ENCODE results near the gene PPP3CA. TPM values are rescaled to one million over a fixed set of nuclear protein-coding genes. Genes with fewer than 3 reads are reported as not detected.

PPP3CA gene
- total and polyA plus RNA-seq, 2 of the 13 experiments (the other 11 are each of a cell fraction or from before 2014, with no cell fraction given), result 4.8 to 13.2 TPM

DNA sequence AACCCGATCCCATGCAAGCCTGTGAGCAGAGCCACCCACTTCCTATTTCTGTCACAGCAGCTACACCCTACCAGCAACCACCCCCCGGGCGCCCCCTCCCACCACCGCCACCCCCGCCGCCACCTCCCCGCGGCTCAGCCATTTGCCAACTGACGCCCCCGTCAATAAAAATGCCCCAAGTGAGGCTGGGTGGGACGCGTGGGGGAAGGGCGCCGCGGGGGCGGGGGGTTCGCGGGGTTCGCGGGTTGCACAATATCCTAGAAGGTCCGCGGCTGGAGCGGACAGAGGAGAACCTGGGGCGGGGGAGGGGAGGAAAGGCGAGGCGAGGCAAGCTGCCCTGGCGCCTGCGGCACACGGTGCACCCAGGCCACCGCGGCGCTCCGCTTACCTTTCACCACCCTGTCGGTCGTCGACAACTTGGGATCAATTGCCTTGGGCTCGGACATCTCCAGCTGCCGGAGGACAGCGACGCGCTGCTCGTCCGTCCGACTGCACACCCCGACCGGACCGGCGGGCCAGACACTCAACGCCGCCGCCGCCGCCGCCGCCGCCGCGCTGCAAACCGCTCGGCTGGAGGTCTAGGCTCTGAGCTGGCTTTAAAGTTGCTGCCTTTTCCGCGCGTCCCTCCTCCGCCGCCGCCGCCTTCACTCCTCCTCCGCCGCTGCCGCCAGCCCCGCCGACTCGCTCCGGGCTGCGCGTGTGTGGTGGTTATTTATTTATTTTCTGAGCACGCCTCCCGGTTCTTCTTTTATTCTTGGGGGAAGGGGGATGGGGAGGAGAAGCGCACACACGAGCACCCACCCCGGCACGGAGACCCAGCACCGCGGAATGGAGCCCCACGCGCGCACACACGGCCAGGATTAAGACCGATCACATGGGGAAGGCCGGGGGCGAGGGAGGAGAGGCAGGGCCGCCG, 717 bp downstream of the PPP3CA start (continued):
- TF ChIP-seq, protein P1, sequence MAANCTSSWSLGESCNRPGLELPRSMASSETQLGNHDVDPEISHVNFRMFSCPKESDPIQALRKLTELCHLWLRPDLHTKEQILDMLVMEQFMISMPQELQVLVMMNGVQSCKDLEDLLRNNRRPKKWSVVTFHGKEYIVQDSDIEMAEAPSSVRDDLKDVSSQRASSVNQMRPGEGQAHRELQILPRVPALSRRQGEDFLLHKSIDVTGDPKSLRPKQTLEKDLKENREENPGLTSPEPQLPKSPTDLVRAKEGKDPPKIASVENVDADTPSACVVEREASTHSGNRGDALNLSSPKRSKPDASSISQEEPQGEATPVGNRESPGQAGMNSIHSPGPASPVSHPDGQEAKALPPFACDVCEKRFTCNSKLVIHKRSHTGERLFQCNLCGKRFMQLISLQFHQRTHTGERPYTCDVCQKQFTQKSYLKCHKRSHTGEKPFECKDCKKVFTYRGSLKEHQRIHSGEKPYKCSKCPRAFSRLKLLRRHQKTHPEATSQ (CRISPR knock-in tag; IDR thresholded peaks at IDR 0.05; ENCODE audit: borderline replicate concordance), result 0 out of 2 replicates have a peak, but pooled peaks have one; percentile 36
- TF ChIP-seq SRY (CRISPR knock-in tag; IDR thresholded peaks at IDR 0.05) (no peak), RBAK (CRISPR knock-in tag; IDR thresholded peaks at IDR 0.05) (no peak), CEBPB (IDR thresholded peaks at IDR 0.05; ENCODE audit: borderline replicate concordance, low read depth, low read length) (peak; percentile 54; the same call in 1 of the 2 replicates), SALL2 (CRISPR knock-in tag; IDR thresholded peaks at IDR 0.05) (no peak), NCOR1 (IDR thresholded peaks at IDR 0.05; ENCODE audit: borderline replicate concordance, low read length) (no peak), BHLHE40 (IDR thresholded peaks at IDR 0.05; ENCODE audit: low read length) (no peak), JARID2 (CRISPR knock-in tag; IDR thresholded peaks at IDR 0.05; ENCODE audit: insufficient replicate concordance) (no peak), KLF11 (CRISPR knock-in tag; IDR thresholded peaks at IDR 0.05) (no peak), HNRNPLL (IDR thresholded peaks at IDR 0.05; ENCODE audit: low read depth, low read length, poor library complexity, severe bottlenecking) (no peak), MAFK (conservative IDR thresholded peaks at IDR 0.05 in 1 of 2, IDR thresholded peaks at IDR 0.05 in 1 of 2; ENCODE audit: low read length in 2 of 2) (no peak), KLF9 (CRISPR knock-in tag; IDR thresholded peaks at IDR 0.05; ENCODE audit: low read depth) (no peak), MYC (CRISPR knock-in tag; IDR thresholded peaks at IDR 0.05; ENCODE audit: borderline replicate concordance) (no peak; the same call in 1 of the 2 replicates)
- TF ChIP-seq, protein P2, sequence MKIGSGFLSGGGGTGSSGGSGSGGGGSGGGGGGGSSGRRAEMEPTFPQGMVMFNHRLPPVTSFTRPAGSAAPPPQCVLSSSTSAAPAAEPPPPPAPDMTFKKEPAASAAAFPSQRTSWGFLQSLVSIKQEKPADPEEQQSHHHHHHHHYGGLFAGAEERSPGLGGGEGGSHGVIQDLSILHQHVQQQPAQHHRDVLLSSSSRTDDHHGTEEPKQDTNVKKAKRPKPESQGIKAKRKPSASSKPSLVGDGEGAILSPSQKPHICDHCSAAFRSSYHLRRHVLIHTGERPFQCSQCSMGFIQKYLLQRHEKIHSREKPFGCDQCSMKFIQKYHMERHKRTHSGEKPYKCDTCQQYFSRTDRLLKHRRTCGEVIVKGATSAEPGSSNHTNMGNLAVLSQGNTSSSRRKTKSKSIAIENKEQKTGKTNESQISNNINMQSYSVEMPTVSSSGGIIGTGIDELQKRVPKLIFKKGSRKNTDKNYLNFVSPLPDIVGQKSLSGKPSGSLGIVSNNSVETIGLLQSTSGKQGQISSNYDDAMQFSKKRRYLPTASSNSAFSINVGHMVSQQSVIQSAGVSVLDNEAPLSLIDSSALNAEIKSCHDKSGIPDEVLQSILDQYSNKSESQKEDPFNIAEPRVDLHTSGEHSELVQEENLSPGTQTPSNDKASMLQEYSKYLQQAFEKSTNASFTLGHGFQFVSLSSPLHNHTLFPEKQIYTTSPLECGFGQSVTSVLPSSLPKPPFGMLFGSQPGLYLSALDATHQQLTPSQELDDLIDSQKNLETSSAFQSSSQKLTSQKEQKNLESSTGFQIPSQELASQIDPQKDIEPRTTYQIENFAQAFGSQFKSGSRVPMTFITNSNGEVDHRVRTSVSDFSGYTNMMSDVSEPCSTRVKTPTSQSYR (CRISPR knock-in tag; IDR thresholded peaks at IDR 0.05; ENCODE audit: borderline replicate concordance), result peak; percentile 77
- TF ChIP-seq, protein P3, sequence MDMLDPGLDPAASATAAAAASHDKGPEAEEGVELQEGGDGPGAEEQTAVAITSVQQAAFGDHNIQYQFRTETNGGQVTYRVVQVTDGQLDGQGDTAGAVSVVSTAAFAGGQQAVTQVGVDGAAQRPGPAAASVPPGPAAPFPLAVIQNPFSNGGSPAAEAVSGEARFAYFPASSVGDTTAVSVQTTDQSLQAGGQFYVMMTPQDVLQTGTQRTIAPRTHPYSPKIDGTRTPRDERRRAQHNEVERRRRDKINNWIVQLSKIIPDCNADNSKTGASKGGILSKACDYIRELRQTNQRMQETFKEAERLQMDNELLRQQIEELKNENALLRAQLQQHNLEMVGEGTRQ (IDR thresholded peaks at IDR 0.05; ENCODE audit: low read depth, low read length), result no peak
- TF ChIP-seq, protein P3 (CRISPR knock-in tag; IDR thresholded peaks at IDR 0.05; ENCODE audit: borderline replicate concordance), result no peak
- TF ChIP-seq, protein P4, sequence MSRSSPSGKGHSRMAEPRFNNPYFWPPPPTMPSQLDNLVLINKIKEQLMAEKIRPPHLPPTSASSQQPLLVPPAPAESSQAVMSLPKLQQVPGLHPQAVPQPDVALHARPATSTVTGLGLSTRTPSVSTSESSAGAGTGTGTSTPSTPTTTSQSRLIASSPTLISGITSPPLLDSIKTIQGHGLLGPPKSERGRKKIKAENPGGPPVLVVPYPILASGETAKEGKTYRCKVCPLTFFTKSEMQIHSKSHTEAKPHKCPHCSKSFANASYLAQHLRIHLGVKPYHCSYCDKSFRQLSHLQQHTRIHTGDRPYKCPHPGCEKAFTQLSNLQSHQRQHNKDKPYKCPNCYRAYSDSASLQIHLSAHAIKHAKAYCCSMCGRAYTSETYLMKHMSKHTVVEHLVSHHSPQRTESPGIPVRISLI (CRISPR knock-in tag; IDR thresholded peaks at IDR 0.05; ENCODE audit: borderline replicate concordance), result no peak
- TF ChIP-seq, protein P5, sequence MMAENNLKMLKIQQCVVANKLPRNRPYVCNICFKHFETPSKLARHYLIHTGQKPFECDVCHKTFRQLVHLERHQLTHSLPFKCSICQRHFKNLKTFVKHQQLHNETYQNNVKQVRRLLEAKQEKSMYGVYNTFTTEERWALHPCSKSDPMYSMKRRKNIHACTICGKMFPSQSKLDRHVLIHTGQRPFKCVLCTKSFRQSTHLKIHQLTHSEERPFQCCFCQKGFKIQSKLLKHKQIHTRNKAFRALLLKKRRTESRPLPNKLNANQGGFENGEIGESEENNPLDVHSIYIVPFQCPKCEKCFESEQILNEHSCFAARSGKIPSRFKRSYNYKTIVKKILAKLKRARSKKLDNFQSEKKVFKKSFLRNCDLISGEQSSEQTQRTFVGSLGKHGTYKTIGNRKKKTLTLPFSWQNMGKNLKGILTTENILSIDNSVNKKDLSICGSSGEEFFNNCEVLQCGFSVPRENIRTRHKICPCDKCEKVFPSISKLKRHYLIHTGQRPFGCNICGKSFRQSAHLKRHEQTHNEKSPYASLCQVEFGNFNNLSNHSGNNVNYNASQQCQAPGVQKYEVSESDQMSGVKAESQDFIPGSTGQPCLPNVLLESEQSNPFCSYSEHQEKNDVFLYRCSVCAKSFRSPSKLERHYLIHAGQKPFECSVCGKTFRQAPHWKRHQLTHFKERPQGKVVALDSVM (CRISPR knock-in tag; IDR thresholded peaks at IDR 0.05), result 0 out of 2 replicates have a peak, but pooled peaks have one; percentile 24
